Measurements from ENCODE around the gene VPS25.
"Not testable (repeated sequence)": the region's sequence is repeated elsewhere in the genome, so short reads cannot be mapped to it uniquely, and the experiment has no call there.

The VPS25 gene

GRCh38 chr17:42769964-42770363 lies 3.3 kb upstream of the VPS25 start:
- DNase-seq: not testable (repeated sequence)

- no peak for DNase-seq
Measured at GRCh38 chr17:42772945-42773289, 332 bp upstream of the VPS25 start.

- no peak for DNase-seq
Measured at GRCh38 chr17:42774066-42774745, 957 bp downstream of the VPS25 start.

GRCh38 chr17:42775534-42776098 lies 2.4 kb downstream of the VPS25 start:
- no peak for DNase-seq

GRCh38 chr17:42778570-42778969 lies 5.3 kb downstream of the VPS25 start:
- no peak for DNase-seq

GRCh38 chr17:42779304-42779935 lies 6.2 kb downstream of the VPS25 start:
- no peak for DNase-seq

GRCh38 chr17:42779936-42780850 lies 6.9 kb downstream of the VPS25 start, which contains the start of gene WNK4:
TSS of gene WNK4 (plus strand) at chr17:42780610. CDS start at chr17:42780699, 89 bp downstream.
- DNase-seq: no peak

- no peak for DNase-seq
Measured at GRCh38 chr17:42780851-42781638, 7.8 kb downstream of the VPS25 start.

- no peak for DNase-seq
Measured at GRCh38 chr17:42781639-42782165, 8.5 kb downstream of the VPS25 start.

GRCh38 chr17:42782166-42783061 lies 9.2 kb downstream of the VPS25 start:
- no peak for DNase-seq

- no peak for DNase-seq
Measured at GRCh38 chr17:42783062-42783790, 10.0 kb downstream of the VPS25 start.

GRCh38 chr17:42783791-42784138 lies 10.5 kb downstream of the VPS25 start:
- no peak for DNase-seq

- no peak for DNase-seq
Measured at GRCh38 chr17:42784409-42784808, 11.2 kb downstream of the VPS25 start.

- no peak for DNase-seq
Measured at GRCh38 chr17:42784811-42785592, 11.8 kb downstream of the VPS25 start.

GRCh38 chr17:42787266-42787665 lies 14.0 kb downstream of the VPS25 start:
- no peak for DNase-seq

GRCh38 chr17:42791948-42792347 lies 18.7 kb downstream of the VPS25 start:
- DNase-seq: no peak

- no peak for DNase-seq
Measured at GRCh38 chr17:42792545-42792944, 19.3 kb downstream of the VPS25 start.

- DNase-seq: no peak
Measured at GRCh38 chr17:42795061-42795460, 21.8 kb downstream of the VPS25 start.

- no peak for DNase-seq
Measured at GRCh38 chr17:42795465-42795864, 22.2 kb downstream of the VPS25 start.
